Endothelial cell of umbilical vein (primary cell): ENCODE data around the gene GLI1. TPM values are rescaled to one million over a fixed set of nuclear protein-coding genes. Genes with fewer than 3 reads are reported as not detected.
A peak's percentile ranks its signal among the peaks of the same experiment; 100 is the strongest.

Experiments used
- BruUV-seq: library from RNA; stranded (reverse); fragments of 400-500 nt; replicated peaks from 2 replicates; lab custom pipeline; 2021; lab: Mats Ljungman, UMichigan
- CTCF ChIA-PET: fragments of 300-600, 350-600 bp; sonication (Branson Sonifier 250); formaldehyde crosslinking; loops from one replicate; lab custom pipeline; 2021; ENCODE audit warnings: antibody characterized with exemption, inconsistent platforms; lab: Charles Lee
- POLR2A ChIA-PET: fragments of 300-600, 350-600 bp; sonication (Branson Sonifier 250); formaldehyde crosslinking; loops from one replicate; lab custom pipeline; 2021; ENCODE audit warnings: antibody characterized with exemption, inconsistent platforms; lab: Charles Lee
- DNase-seq: peaks from one replicate; pipeline ENCODE4 v3.0.0-alpha.2; 2011; ENCODE audit warnings: low read depth, low spot score
- FAIRE-seq: peaks from 2 replicates; lab custom pipeline; 2011; peaks lifted over from hg19 to GRCh38; lab: Jason Lieb, UNC
- H2AFZ ChIP-seq: 2 replicates; pipeline ENCODE4 v1.6.0; 2012; ENCODE audit warnings: low read depth, low read length, control low read depth, inconsistent platforms
- H3K27ac ChIP-seq: 2 replicates; pipeline ENCODE4 v1.5.1; 2011; ENCODE audit warnings: low read depth, mild to moderate bottlenecking, control low read depth, low read length, moderate library complexity; ENCODE audit not compliant: insufficient read depth
- H3K27me3 ChIP-seq, 2 experiments: 2 replicates each; pipeline versions ENCODE4 v1.6.0 to v1.6.1; 2011; ENCODE audit warnings: low read length in 2 of 2, mixed read lengths in 1 of 2; ENCODE audit not compliant: control insufficient read depth in 2 of 2, insufficient read depth in 2 of 2
- H3K36me3 ChIP-seq, 2 experiments: 2 replicates in 1 of 2; 3 replicates in 1 of 2; pipeline ENCODE4 v1.5.1; 2011; ENCODE audit warnings: low read length in 2 of 2, mild to moderate bottlenecking in 1 of 2, moderate library complexity in 1 of 2; ENCODE audit not compliant: control insufficient read depth in 2 of 2, insufficient read depth in 2 of 2; ENCODE audit errors: extremely low read depth in 1 of 2
- H3K4me1 ChIP-seq: 3 replicates; pipeline ENCODE4 v1.5.1; 2011; ENCODE audit warnings: mild to moderate bottlenecking, low read length; ENCODE audit not compliant: control insufficient read depth, insufficient read depth; ENCODE audit errors: extremely low read depth
- H3K4me2 ChIP-seq: 2 replicates; pipeline ENCODE4 v1.6.1; 2011; ENCODE audit warnings: low read length, control low read depth, mixed read lengths; ENCODE audit not compliant: insufficient read depth
- H3K4me3 ChIP-seq, 3 experiments: fragments of 200-600 bp in 1 of 3; sonication (generic), shearing (Covaris generic) in 1 of 3; replicated peaks in 1 of 3; 2 replicates each; pipeline ENCODE4 v1.5.1; 2011 to 2016; ENCODE audit warnings: control low read depth in 3 of 3, low read length in 3 of 3, mild to moderate bottlenecking in 2 of 3, inconsistent platforms in 1 of 3, low read depth in 1 of 3, moderate library complexity in 1 of 3; ENCODE audit not compliant: insufficient read depth in 1 of 3
- H3K79me2 ChIP-seq: 2 replicates; pipeline ENCODE4 v1.6.0; 2012; ENCODE audit warnings: low read length, inconsistent platforms; ENCODE audit not compliant: control insufficient read depth, insufficient read depth
- H3K9ac ChIP-seq: replicated peaks from 2 replicates; pipeline ENCODE3; 2011; ENCODE audit warnings: low read length, control low read depth; ENCODE audit not compliant: insufficient read depth; ENCODE audit errors: extremely low read depth
- H3K9me1 ChIP-seq: replicated peaks from 3 replicates; pipeline ENCODE4 v1.6.0; 2011; ENCODE audit warnings: mild to moderate bottlenecking, low read length; ENCODE audit not compliant: control insufficient read depth, insufficient read depth; ENCODE audit errors: extremely low read depth
- H3K9me3 ChIP-seq: replicated peaks from 2 replicates; pipeline ENCODE4 v1.5.1; 2012; ENCODE audit warnings: low read length, inconsistent platforms; ENCODE audit not compliant: control insufficient read depth, insufficient read depth
- H4K20me1 ChIP-seq: replicated peaks from 2 replicates; pipeline ENCODE3; 2011; ENCODE audit warnings: mild to moderate bottlenecking, low read length; ENCODE audit not compliant: control insufficient read depth, insufficient read depth; ENCODE audit errors: extremely low read depth
- EZH2 ChIP-seq: IDR thresholded peaks from 2 replicates; pipeline ENCODE4 v1.6.1; 2012; ENCODE audit warnings: borderline replicate concordance, low read depth, mild to moderate bottlenecking, moderate library complexity, low read length, inconsistent platforms; ENCODE audit not compliant: severe bottlenecking
- FOS ChIP-seq: IDR thresholded peaks from 2 replicates; pipeline ENCODE4 v1.6.1; 2011; ENCODE audit warnings: mild to moderate bottlenecking, low read length, moderate library complexity, borderline replicate concordance; ENCODE audit not compliant: insufficient read depth
- JUN ChIP-seq: IDR thresholded peaks from 2 replicates; pipeline ENCODE4 v1.6.1; 2011; ENCODE audit warnings: borderline replicate concordance, low read depth; ENCODE audit not compliant: insufficient read length, insufficient read depth
- MYC ChIP-seq: IDR thresholded peaks from one replicate; pipeline ENCODE4 v1.6.1; 2011; ENCODE audit warnings: mild to moderate bottlenecking, low read depth, low read length
- POLR2A ChIP-seq: IDR thresholded peaks from 2 replicates; pipeline ENCODE4 v1.6.1; 2012; ENCODE audit warnings: low read depth, mild to moderate bottlenecking, control low read depth, low read length
- POLR2AphosphoS5 ChIP-seq: IDR thresholded peaks from 2 replicates; pipeline ENCODE4 v1.6.1; 2012; ENCODE audit warnings: low read depth, mild to moderate bottlenecking, control low read depth, low read length, moderate library complexity; ENCODE audit not compliant: insufficient read depth
- dilution Hi-C: fragments of 300-500 bp; cut with MboI; formaldehyde crosslinking; loops from one replicate; pipeline ENCODE4 v1.15.0; 2019; ENCODE audit warnings: low sequenced_read_pairs; ENCODE audit not compliant: extremely low pct_ligation_motif_present
- intact Hi-C: fragments of 100-400 bp; cut with micrococcal nuclease; formaldehyde crosslinking; loops from one replicate; pipeline ENCODE4 v1.10.0; 2022
- polyA plus RNA-seq, 4 experiments: library from polyadenylated mRNA; depleted of rRNA in 3 of 4; stranded (reverse) in 3 of 4; unstranded in 1 of 4; fragments of >200 nt; gene quantifications; 2 replicates each; pipeline versions ENCODE4 v1.2.1 to v1.2.3, GENCODE V29; 2011 to 2012; ENCODE audit warnings: missing spikeins in 1 of 4
- total RNA-seq: library from RNA; stranded (reverse); gene quantifications from 2 replicates; pipeline ENCODE4 v1.2.3, GENCODE V29; 2021
- TF ChIP-seq, protein P1 (sequence below), 2 donors: IDR thresholded peaks; 1 replicate in 1 of 2; 2 replicates in 1 of 2; pipeline ENCODE4 v1.5.1; 2011; ENCODE audit warnings: low read length in 2 of 2, mild to moderate bottlenecking in 2 of 2, moderate library complexity in 2 of 2, control low read depth in 1 of 2, inconsistent platforms in 1 of 2, low read depth in 1 of 2; ENCODE audit not compliant: insufficient read depth in 1 of 2; ENCODE audit errors: extremely low read depth in 1 of 2
- TF ChIP-seq, protein P2 (sequence below): IDR thresholded peaks from 2 replicates; pipeline ENCODE4 v1.6.1; 2011; ENCODE audit not compliant: insufficient read depth, insufficient read length

GLI1 gene
- total and polyA plus RNA-seq, 2 donors (not counting 3 experiments of a cell fraction or from before 2014, with no cell fraction given), result 0.10 to 0.29 TPM

DNA sequence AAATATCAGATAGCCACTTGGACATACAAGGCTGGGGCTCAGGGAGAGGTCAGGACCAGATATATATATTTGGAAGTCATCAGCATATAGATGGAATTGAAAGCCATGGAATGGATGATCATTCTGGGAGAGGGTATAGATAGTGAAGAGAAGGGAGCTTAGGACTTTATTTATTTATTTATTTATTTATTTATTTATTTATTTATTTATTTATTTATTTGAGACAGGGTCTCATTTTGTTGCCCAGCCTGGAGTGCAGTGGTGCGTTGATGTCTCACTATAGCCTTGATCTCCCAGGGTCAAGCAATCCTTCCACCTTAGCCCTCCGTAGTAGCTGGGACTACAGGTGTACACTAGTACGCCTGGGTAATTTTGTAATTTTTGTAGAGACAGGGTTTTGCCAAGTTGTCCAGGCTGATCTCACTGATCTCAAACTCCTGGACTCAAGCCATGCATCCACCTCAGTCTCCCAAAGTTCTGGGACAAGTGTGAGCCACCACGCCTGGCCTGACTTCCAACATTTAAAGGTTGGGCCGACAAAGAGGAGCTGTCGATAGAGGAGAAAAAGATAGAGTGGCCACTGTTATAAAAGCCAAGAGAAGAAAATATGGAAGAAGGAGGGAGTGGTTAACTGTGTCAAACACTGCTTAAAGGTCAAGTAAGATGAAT is 13.2 kb upstream of the GLI1 start:
- BruUV-seq, result no TSS peak
- peak; percentile 38 for FAIRE-seq
- ChIA-PET POLR2A (no interaction called here), CTCF (interaction anchor here (1.6 kb wide), 1 partner anchor 13 kb away, joined by 4 read pairs; the partner anchor contains the start of gene GLI1)
- Histone ChIP-seq H3K36me3 (no peaks in the 10 kb centered on the region), H3K9me1 (no peaks in the 10 kb centered on the region), H4K20me1 (no peaks in the 10 kb centered on the region), H3K4me1 (no peaks in the 10 kb centered on the region), H3K9ac (no peak overlapping the region), H3K9me3 (no peaks in the 10 kb centered on the region), H3K27me3 (no peaks in the 10 kb centered on the region), H3K79me2 (no peaks in the 10 kb centered on the region), H3K4me3 (no peak overlapping the region), H3K4me2 (no peak overlapping the region), H2AFZ (no peak overlapping the region), H3K27ac (no peak overlapping the region)
- dilution Hi-C loops, result no loop called here
- intact Hi-C loops, result no loop called here
- DNase-seq, result no peak
- TF ChIP-seq, protein P1, sequence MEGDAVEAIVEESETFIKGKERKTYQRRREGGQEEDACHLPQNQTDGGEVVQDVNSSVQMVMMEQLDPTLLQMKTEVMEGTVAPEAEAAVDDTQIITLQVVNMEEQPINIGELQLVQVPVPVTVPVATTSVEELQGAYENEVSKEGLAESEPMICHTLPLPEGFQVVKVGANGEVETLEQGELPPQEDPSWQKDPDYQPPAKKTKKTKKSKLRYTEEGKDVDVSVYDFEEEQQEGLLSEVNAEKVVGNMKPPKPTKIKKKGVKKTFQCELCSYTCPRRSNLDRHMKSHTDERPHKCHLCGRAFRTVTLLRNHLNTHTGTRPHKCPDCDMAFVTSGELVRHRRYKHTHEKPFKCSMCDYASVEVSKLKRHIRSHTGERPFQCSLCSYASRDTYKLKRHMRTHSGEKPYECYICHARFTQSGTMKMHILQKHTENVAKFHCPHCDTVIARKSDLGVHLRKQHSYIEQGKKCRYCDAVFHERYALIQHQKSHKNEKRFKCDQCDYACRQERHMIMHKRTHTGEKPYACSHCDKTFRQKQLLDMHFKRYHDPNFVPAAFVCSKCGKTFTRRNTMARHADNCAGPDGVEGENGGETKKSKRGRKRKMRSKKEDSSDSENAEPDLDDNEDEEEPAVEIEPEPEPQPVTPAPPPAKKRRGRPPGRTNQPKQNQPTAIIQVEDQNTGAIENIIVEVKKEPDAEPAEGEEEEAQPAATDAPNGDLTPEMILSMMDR (IDR thresholded peaks at IDR 0.05; ENCODE audit: extremely low read depth in 1 of 2, insufficient read depth in 1 of 2, low read depth in 1 of 2, low read length in 2 of 2), result no peak
- TF ChIP-seq EZH2 (no peak), POLR2AphosphoS5 (no peak), POLR2A (no peak), MYC (no peak), FOS (no peak), JUN (no peak)
- TF ChIP-seq, protein P2, sequence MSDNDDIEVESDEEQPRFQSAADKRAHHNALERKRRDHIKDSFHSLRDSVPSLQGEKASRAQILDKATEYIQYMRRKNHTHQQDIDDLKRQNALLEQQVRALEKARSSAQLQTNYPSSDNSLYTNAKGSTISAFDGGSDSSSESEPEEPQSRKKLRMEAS, result no peak
